ENCODE results near the gene GTF2H4.

DNA sequence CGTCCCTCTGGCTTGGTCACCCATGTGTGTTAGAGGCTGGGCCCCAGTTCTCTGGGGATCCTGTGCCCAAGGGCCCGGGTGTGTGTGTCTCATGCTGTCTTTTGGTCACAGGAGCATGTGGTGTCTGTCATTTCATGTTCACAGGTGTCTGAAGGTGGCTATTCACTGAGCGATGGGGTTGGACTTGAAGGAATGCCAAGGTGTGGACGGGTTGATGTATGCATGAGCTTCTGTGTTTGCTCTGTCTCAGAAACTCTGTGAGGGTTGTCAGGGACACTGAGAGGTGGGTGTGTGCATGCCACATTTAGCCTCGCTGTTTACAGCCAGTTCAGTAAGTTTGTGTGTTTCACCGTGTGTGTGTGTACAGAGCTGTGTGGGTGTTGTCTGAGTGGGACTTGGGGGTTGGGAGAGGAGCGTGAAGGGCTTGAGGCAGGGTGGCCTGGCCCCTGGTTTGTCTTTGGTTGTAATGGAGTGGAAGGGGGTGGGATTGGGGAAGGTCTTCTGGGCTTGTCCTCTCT lies 22.5 kb upstream of the GTF2H4 start:
- no peak for TF ChIP-seq EZH2phosphoT487 (IDR thresholded peaks at IDR 0.05; ENCODE audit: borderline replicate concordance, low read length)
- TF ChIP-seq, protein P1, sequence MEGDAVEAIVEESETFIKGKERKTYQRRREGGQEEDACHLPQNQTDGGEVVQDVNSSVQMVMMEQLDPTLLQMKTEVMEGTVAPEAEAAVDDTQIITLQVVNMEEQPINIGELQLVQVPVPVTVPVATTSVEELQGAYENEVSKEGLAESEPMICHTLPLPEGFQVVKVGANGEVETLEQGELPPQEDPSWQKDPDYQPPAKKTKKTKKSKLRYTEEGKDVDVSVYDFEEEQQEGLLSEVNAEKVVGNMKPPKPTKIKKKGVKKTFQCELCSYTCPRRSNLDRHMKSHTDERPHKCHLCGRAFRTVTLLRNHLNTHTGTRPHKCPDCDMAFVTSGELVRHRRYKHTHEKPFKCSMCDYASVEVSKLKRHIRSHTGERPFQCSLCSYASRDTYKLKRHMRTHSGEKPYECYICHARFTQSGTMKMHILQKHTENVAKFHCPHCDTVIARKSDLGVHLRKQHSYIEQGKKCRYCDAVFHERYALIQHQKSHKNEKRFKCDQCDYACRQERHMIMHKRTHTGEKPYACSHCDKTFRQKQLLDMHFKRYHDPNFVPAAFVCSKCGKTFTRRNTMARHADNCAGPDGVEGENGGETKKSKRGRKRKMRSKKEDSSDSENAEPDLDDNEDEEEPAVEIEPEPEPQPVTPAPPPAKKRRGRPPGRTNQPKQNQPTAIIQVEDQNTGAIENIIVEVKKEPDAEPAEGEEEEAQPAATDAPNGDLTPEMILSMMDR (IDR thresholded peaks at IDR 0.05; ENCODE audit: low read depth, low read length, poor library complexity, severe bottlenecking): no peak
